ENCODE data around the gene REXO1. TPM values are rescaled to one million over a fixed set of nuclear protein-coding genes. Genes with fewer than 3 reads are reported as not detected.
A peak's percentile ranks its signal among the peaks of the same experiment; 100 is the strongest.

The REXO1 gene
- total RNA-seq, 2 donors from 2014 or later: 29.8 to 59.1 TPM

GRCh38 chr19:1830568-1830967 is 17.7 kb downstream of the REXO1 start:
- intact Hi-C loops (cut with DNase I): no loop called here
- no peaks in the 10 kb centered on the region for H3K4me1 ChIP-seq (replicated peaks)
- 91% methylated on average over 15 of the region's 15 CpGs for WGBS

DNA sequence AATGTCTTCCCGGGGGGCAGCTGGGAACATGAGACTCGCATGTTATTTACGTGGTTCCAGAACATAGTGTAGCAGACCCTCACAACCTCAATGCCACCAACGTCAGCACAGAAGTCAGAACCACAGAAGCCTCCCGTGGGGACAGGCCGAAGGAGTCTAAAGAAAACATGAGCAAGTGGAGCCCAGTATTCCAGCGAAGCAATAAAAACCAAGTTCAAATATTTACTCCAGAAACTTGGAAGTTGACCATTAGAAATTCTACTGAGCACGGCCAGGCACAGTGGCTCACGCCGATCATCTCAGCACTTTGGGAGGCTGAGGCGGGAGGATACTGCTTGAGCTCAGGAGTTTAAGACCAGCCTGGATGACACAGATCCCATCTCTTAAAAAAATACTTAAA is 18.3 kb downstream of the REXO1 start:
- peak; percentile 82 for TF ChIP-seq POLR2AphosphoS5 (IDR thresholded peaks at IDR 0.05)
- no peak for TF ChIP-seq CTCF (IDR thresholded peaks at IDR 0.05)
- TF ChIP-seq POLR2A (IDR thresholded peaks at IDR 0.05): no peak
- Histone ChIP-seq H3K9me3 (no peaks in the 10 kb centered on the region), H3K4me1 (replicated peaks) (no peaks in the 10 kb centered on the region), H3K4me3 (no peak overlapping the region), H3K27ac (peak overlapping the region; percentile 61 to 78), H3K36me3 (no peaks in the 10 kb centered on the region), H3K27me3 (replicated peaks; ENCODE audit: insufficient read depth) (no peaks in the 10 kb centered on the region)
- intact Hi-C loops (cut with DNase I): loop anchor here (10.0 kb wide), 1 partner anchor 285 kb away; no protein-coding TSS in a partner anchor
- 45% methylated on average over 11 of the region's 11 CpGs for WGBS
- peak; percentile 47 for DNase-seq (ENCODE audit: low spot score)

More at GRCh38 chr19:1830568-1830967, 17.7 kb downstream of the REXO1 start:
- Histone ChIP-seq H3K27me3 (replicated peaks; ENCODE audit: insufficient read depth) (no peaks in the 10 kb centered on the region), H3K27ac (peak overlapping the region; percentile 30 to 78), H3K36me3 (no peaks in the 10 kb centered on the region), H3K9me3 (no peaks in the 10 kb centered on the region), H3K4me3 (no peak overlapping the region)
- TF ChIP-seq POLR2AphosphoS5 (IDR thresholded peaks at IDR 0.05) (no peak), POLR2A (IDR thresholded peaks at IDR 0.05) (no peak), CTCF (IDR thresholded peaks at IDR 0.05) (no peak)
- no peak for DNase-seq (ENCODE audit: low spot score)

- WGBS: 92% methylated on average over 55 of the region's 57 CpGs
- H3K4me1 ChIP-seq (replicated peaks): no peaks in the 10 kb centered on the region
- no peak overlapping the region for H3K4me3 ChIP-seq
- TF ChIP-seq POLR2A (IDR thresholded peaks at IDR 0.05) (no peak), CTCF (IDR thresholded peaks at IDR 0.05) (no peak), POLR2AphosphoS5 (IDR thresholded peaks at IDR 0.05) (no peak)
- H3K36me3 ChIP-seq: peaks cover 0 to 7% of the 10 kb centered on the region in 2 donors
- H3K9me3 ChIP-seq: no peaks in the 10 kb centered on the region
- peak overlapping the region in 1 of 2 donors; percentile 78 for H3K27ac ChIP-seq
- H3K27me3 ChIP-seq (replicated peaks; ENCODE audit: insufficient read depth): no peaks in the 10 kb centered on the region
- intact Hi-C loops (cut with DNase I): loop anchor here (10.0 kb wide), 1 partner anchor 284 kb away; no protein-coding TSS in a partner anchor
- no peak for DNase-seq (ENCODE audit: low spot score)
Measured at GRCh38 chr19:1828279-1829238, 19.7 kb downstream of the REXO1 start.

GRCh38 chr19:1827566-1828278 is 20.6 kb downstream of the REXO1 start:
- Histone ChIP-seq H3K36me3 (peaks cover 0 to 7% of the 10 kb centered on the region in 2 donors), H3K4me1 (replicated peaks) (no peaks in the 10 kb centered on the region), H3K27me3 (replicated peaks; ENCODE audit: insufficient read depth) (no peaks in the 10 kb centered on the region), H3K4me3 (no peak overlapping the region), H3K9me3 (no peaks in the 10 kb centered on the region), H3K27ac (no peak overlapping the region)
- DNase-seq (ENCODE audit: low spot score): no peak
- intact Hi-C loops (cut with DNase I): loop anchor here (10.0 kb wide), 1 partner anchor 283 kb away; no protein-coding TSS in a partner anchor
- TF ChIP-seq POLR2AphosphoS5 (IDR thresholded peaks at IDR 0.05) (no peak), CTCF (IDR thresholded peaks at IDR 0.05) (no peak), POLR2A (IDR thresholded peaks at IDR 0.05) (no peak)
- WGBS: 89% methylated on average over 38 of the region's 41 CpGs
